NCI-H460 (cell line): ENCODE results near the gene FBXO38. TPM values are rescaled to one million over a fixed set of nuclear protein-coding genes. Genes with fewer than 3 reads are reported as not detected.
"Not testable (repeated sequence)": the region's sequence is repeated elsewhere in the genome, so short reads cannot be mapped to it uniquely, and the experiment has no call there.

Experiments
- DNase-seq: peaks from one replicate; pipeline ENCODE4 v3.0.0-alpha.2; 2016; ENCODE audit warnings: low read depth; ENCODE audit errors: extremely low read depth
- small RNA-seq, 2 experiments: library from RNA; depleted of rRNA; stranded (forward); fragments of <200 nt; gene quantifications; one replicate each; pipeline ENCODE3, GENCODE V24; 2014
- total RNA-seq: library from RNA; depleted of rRNA; stranded (reverse); fragments of >200 nt; shearing (Covaris generic); gene quantifications from 2 replicates; pipeline ENCODE4 v1.2.3, GENCODE V29; 2014; rRNA removed

FBXO38 gene
- total RNA-seq, 1 experiment from 2014 or later, result 49.0 TPM

DNA sequence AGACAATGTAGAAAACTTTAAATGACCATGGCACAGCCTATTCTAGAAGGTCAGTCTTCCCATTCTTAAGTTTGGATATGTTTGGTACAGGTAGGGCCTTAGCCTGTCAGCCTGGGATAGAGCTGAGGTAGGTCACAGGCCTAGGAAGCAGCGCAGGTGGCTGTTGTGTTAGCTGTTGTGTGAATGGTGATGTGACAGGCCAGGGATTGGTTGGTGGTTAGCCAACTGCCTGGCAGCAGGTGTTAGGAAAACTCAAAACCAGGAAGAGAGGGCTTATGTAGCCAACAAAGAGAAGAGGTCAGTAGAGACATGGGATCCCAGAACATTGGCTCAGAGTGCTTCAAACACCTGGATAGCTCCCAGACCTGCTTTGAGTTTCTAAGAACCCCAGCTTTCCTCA, 84.2 kb downstream of the FBXO38 start:
- DNase-seq, result no peak

DNA sequence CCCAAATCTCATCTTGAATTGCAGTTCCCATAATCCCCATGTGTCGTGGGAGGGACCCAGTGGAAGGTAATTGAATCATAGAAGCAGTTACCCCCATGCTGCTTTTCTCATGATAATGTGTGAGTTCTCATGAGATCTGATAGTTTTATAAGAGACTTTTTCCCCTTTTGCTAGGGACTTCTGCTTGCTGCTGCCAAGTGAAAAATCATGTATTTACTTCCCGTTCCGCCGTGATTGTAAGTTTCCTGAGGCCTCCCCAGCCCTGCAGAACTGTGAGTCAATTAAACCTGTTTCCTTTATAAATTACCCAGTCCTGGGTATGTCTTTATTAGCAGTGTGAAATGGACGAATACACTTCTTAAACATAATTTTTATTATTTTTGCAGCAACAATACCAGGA, 85.0 kb downstream of the FBXO38 start:
- DNase-seq, result not testable (repeated sequence)

DNA sequence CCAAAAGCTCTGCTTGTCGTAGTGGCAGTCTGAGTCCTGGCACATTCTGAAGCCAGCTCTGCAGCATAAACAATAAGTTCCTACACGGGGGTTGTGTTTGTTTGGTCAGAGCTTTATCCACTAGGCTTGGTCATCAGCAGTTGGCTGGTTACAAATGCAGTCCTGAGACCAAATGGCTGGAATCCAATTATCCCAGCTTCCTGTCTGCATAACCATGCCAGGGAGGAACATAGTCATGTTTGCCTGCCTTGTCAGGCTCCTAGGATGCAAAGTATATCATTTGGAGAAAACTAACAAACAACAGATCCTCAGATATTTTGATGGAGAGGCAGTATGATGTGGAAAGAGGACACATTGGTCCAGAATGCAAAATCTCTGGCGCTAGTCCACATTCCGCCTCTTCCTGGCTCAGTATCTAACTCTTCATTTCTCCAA, 85.8 kb downstream of the FBXO38 start:
- no peak for DNase-seq

DNA sequence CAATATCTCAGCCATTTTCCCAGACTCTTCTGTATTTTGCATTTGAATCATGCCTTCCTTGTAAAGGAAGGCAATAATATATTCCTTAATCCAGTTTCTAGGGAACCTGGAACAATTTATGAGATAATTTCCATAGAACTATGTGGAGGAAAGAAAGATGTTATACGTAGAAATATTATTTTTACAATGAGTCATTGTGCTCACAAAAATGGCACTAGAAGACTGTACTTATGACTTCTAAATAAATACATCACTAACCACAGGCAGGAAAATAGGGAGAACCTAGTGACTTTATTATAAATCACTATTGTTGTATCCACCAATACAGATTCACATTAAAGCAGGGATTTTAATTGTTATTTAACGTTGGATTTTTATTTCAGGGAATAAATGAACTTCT, 87.6 kb downstream of the FBXO38 start:
- no peak for DNase-seq

DNA sequence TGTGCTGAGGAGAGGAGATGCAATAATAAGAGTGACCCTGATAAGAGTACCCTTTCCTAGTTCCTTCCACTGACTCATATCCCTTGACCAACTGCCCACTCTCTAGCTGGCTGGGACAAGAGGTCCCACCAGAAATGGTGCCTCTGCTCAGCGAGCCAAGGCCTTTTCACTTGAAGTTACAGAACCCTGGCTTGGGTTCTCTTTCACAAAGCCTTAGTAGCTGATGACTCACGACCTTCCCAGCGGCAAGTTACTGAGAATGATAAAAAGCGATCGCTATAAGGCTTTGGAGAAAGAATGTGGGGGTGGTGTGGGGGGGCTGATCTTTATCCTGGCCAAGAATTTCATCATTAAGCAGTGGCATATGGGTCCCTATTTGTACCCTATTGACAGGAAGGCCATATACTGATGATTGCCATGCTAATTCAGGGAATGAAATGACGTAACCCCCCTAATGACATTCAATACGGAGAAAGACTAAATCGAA, 90.3 kb downstream of the FBXO38 start:
- DNase-seq, result no peak

DNA sequence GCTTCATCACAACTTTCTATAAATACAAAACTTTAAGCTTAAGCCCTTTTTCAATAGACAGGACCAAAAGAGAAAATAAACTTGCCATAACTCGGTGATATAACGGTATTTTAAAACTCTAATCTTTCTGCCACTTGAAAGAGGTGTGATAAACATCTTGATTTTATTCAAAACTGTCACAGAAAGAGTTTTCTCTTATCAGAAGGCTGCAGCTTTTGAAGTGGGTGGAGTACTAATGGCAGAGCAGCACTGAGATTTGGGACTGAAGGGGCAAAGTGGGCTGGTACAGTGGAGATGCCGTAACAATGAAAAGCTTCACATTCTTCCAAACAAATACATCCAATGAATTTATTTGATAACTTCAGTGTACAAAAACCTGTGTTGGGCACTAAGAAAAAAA, 92.5 kb downstream of the FBXO38 start:
- no peak for DNase-seq

DNA sequence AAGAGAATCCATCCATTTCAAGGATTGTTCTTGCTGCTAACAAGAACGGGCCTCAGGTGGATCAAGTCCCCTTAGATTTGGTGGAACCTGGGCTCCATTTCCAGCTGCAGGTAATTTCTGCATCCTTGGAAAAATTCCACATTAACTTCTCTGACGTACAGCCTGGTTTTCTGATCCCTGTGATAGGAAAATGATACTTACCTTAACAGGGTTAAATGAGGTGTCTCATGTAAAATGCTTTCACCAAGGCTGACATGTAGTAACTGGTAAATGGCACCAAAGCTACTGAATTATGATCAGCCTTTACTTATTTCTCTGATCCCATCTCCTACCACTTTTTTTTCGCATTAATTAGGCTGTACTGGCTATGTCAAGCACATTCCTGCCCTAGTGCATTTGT, 93.7 kb downstream of the FBXO38 start:
- no peak for DNase-seq

DNA sequence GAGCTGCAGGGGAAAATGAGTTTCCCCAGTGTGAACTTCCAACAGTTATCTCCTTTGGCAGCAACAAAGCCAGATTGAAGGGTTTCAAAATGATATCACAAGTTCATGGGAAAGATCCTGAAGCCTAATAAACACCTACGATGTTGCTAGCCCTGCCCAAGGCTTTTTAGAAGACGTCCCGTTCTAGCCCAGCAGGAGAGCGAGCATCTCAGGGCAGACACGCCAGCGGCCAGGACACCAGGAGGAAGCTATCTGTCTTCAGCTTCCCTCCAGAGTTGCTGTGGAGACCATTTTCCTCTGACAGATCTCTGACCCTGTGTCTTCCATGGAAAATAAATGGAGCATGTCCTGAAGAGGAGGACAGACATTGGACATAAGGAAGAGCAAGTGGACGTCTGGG, 98.4 kb downstream of the FBXO38 start:
- no peak for DNase-seq

DNA sequence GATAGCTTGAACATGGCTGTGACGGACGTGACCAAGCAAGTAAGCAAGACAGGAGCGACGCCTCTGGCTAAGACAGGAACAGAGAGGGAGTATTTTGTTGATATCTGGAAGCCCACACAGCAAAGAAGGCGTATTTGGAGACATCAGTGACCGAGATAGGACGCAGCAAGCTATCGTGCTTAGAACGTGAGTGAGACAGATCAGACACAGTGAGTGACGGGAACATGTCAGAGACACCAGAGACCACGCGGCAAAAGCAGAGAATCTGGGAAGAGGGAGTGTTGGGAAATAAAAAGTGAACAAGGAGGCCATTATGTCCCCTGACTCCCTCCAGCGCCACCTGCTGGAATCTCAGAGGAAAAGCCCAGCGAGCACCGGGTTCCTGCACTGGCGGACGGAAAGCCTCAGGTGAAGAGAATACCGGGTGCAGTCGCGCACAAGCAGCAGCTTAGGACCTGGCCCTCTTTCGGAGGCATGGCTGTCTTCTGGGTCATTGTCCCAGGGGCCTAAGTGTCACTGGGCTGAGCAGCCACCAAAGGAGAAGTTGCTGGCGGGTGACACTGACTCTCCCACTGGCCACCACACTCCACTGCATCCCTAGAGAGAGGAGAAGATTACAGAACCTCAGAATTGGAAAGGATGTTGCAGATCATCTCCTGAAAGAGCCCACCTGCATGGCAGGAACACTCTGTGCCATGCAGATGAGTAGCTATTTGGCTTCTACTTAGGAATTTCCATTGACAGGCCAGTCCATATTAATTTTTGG, 99.1 kb downstream of the FBXO38 start:
- DNase-seq, result peak; percentile 32

DNA sequence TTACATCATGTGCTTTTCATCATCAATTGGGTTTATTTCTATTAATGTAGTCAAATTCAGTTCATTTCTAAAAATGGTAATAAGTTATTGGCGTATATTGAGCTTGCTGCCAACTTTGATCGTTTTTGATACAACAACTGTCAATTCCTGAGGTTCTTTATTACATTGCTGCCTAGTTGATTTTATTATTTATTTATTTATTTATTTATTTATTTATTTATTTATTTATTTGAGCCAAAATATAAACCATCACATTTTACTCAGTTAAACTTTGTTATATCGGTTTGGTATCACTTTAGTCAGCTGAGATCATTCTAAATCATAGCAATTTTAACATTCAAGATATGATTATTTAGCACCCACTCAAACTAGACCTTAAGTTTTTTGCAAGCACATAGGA, 100.0 kb downstream of the FBXO38 start:
- no peak for DNase-seq

DNA sequence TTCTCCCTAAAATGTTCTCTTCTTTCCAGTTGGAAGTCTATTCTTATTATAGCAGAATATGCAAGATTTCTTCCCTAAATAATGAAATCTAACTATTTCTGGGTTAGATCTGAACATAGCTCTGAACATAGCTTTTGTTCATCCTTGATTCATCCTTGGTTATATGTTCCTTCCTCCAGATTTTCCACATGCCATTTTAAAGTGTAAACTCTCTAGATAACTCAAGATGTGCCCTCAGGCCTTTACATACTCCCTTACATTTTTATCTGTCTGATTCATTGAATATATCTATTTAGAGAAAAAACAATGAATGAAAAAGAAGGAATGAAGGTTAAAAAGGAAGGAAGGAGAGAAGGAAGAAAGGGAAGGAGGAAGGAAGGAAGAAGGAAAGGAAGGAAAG, 100.9 kb downstream of the FBXO38 start:
- no peak for DNase-seq

DNA sequence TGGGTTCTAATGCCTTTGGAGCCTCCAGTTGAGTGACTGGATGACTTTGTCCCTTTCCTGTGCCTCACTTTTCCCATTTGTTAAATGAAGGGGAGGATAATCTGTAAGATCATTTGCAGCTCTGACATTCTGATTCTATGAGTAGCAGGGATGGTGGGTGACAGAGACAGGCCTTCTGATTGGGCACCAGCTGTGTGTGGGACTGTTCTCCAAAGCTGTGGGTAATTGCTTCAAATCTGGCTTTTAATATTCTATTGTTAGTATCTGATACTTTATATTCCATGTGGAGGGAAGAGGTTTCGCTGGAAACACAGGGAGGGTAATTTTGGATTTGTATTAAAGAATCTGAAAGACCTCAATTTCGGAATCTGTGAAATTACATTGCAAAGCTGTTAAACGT, 102.7 kb downstream of the FBXO38 start:
- DNase-seq, result no peak

DNA sequence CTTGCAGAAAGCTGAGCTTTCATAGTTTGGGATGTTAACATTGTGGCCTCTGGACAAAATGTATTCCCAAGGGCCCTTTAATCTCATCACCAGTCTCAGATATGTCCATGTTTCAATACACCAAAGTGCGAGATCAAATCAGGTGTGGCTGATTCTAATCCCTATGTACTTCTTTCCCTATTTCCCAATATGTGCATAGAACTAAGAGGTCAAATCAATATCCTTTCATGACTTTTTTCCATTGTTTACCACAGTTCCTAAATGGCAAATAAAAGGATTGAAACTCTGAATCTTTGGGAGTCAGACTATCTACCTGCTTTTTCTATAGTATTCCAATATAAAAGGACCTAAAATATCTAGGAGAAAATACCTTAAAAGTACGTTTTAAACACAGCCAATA, 105.0 kb downstream of the FBXO38 start:
- no peak for DNase-seq

DNA sequence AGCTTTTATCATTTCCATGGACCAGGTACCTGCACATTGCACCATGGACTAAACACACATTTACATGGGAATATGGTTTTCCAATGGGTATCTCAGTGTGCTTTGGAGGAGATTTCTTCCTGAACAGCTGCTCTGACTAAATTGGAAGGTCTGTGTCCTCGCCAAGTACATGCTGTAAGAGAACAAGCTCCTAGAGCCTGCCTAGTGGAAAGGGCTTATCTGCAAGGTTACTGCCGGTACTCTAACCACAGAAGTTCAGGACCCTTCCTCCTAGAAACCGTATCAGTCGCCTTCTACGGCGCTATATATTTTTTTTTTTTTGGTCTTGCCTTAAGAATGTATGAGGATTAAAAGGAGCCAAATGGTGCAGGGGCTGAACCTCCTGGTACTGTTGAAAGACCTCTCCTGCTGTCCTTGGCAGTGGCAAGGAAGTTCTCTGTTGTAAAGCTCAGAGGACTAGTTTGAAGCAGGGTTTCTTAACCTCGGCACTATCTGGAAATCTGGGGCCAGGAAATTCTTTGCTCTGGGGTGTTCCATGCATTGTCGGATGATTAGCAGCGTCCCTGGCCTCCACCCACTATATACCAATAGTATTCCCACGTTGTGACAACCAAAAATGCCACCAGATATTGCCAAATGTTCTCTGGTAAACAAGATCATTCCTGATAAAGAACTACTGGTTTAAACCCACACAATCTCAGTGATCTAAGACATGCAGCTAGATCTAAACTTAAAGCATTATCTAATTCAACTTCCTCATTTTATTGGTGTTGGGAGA, 107.4 kb downstream of the FBXO38 start:
- no peak for DNase-seq

DNA sequence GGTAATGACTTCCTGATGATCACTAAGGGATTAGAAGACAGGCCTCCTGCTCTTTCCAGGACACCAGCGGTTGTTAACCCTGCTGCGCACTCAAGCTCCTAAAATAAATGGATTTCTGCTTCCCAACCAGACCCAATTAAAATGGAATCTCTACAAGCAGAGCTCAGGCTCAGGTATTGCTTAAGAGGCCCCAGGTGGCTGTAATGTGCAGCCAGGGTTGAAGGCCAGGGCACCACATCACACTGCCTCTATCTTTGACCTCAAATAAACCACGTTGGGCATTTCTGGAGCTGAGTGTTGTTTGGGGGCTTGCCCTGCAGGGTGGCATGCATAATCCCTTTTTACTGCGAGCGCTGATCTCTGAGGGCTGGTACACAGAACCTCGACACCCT, 108.0 kb downstream of the FBXO38 start:
- no peak for DNase-seq

DNA sequence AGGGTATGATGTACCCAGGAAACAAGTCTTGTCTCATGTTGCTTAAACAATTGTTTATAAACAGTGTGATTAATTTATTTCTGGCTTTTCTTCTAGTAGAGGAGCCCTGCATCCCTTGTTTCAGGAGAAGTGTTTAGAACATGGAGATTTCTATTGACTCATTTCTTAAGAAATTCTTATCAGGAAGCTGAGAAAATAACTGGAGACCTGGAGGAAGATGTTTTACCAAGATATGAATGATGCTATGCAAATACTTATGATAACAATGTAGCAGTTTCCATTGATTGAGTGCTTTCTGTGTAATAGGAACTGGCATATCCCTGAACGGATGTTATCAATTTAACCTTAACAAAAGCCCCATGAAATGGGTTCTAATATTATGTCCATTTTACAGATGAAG, 108.6 kb downstream of the FBXO38 start:
- DNase-seq, result no peak

Small RNAs within 50 kb of the gene (small RNA-seq; reads per million reads assigned to genes)
- 0 reads per million in 2 experiments for gene RF00017

Other genes with a start within 250 kb of the FBXO38 start
- gene SPINK14, start 215.4 kb upstream of the FBXO38 start, total RNA-seq, result not detected in 2 replicates
- 0.52 and 0.59 TPM in 2 replicates for gene SPINK6, start 180.9 kb upstream of the FBXO38 start, total RNA-seq
- gene MARCOL, start 145.4 kb upstream of the FBXO38 start, total RNA-seq, result 2.3 and 3.8 TPM in 2 replicates
- gene SPINK13, start 115.2 kb upstream of the FBXO38 start, total RNA-seq, result 1.3 and 2.8 TPM in 2 replicates
- not detected in 2 replicates for gene SPINK7, start 71.5 kb upstream of the FBXO38 start, total RNA-seq
- gene SPINK9, start 48.4 kb upstream of the FBXO38 start, total RNA-seq, result not detected in 2 replicates